PFSK-1 (cell line): ENCODE data around the gene ARMC12.
A peak's percentile ranks its signal among the peaks of the same experiment; 100 is the strongest.

Experiments
- FOXP2 ChIP-seq: optimal IDR thresholded peaks from 2 replicates; pipeline ENCODE3; 2011; ENCODE audit warnings: borderline replicate concordance, control low read depth, inconsistent platforms; ENCODE audit not compliant: insufficient read depth; ENCODE audit errors: extremely low read length, extremely low read depth
- POLR2AphosphoS5 ChIP-seq: IDR thresholded peaks from 2 replicates; pipeline ENCODE4 v1.6.1; 2012; ENCODE audit warnings: low read depth, mild to moderate bottlenecking, control low read depth, low read length, moderate library complexity
- SIN3A ChIP-seq: IDR thresholded peaks from 2 replicates; pipeline ENCODE4 v1.6.1; 2012; ENCODE audit warnings: mild to moderate bottlenecking, low read length, moderate library complexity, borderline replicate concordance; ENCODE audit not compliant: insufficient read depth
- TAF1 ChIP-seq: IDR thresholded peaks from 2 replicates; pipeline ENCODE4 v1.6.1; 2012; ENCODE audit warnings: low read length, control low read depth, borderline replicate concordance; ENCODE audit not compliant: insufficient read depth
- TF ChIP-seq, protein P1 (sequence below), 2 experiments: IDR thresholded peaks; 2 replicates each; pipeline versions ENCODE4 v1.6.1 to v1.8.0; 2011 to 2012; ENCODE audit warnings: low read depth in 2 of 2, low read length in 2 of 2, control low read depth in 1 of 2, inconsistent platforms in 1 of 2, mild to moderate bottlenecking in 1 of 2, moderate library complexity in 1 of 2; ENCODE audit not compliant: insufficient read depth in 1 of 2

The ARMC12 gene

GRCh38 chr6:35718911-35719381 is 17.9 kb upstream of the ARMC12 start:
- no peak for TF ChIP-seq TAF1
- TF ChIP-seq POLR2AphosphoS5 = no peak
- TF ChIP-seq, protein P1, sequence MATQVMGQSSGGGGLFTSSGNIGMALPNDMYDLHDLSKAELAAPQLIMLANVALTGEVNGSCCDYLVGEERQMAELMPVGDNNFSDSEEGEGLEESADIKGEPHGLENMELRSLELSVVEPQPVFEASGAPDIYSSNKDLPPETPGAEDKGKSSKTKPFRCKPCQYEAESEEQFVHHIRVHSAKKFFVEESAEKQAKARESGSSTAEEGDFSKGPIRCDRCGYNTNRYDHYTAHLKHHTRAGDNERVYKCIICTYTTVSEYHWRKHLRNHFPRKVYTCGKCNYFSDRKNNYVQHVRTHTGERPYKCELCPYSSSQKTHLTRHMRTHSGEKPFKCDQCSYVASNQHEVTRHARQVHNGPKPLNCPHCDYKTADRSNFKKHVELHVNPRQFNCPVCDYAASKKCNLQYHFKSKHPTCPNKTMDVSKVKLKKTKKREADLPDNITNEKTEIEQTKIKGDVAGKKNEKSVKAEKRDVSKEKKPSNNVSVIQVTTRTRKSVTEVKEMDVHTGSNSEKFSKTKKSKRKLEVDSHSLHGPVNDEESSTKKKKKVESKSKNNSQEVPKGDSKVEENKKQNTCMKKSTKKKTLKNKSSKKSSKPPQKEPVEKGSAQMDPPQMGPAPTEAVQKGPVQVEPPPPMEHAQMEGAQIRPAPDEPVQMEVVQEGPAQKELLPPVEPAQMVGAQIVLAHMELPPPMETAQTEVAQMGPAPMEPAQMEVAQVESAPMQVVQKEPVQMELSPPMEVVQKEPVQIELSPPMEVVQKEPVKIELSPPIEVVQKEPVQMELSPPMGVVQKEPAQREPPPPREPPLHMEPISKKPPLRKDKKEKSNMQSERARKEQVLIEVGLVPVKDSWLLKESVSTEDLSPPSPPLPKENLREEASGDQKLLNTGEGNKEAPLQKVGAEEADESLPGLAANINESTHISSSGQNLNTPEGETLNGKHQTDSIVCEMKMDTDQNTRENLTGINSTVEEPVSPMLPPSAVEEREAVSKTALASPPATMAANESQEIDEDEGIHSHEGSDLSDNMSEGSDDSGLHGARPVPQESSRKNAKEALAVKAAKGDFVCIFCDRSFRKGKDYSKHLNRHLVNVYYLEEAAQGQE (IDR thresholded peaks at IDR 0.05; ENCODE audit: insufficient read depth in 1 of 2, low read depth in 2 of 2, low read length in 2 of 2) = no peak
- no peak for TF ChIP-seq FOXP2
- TF ChIP-seq SIN3A = no peak

- TF ChIP-seq, protein P1 (IDR thresholded peaks at IDR 0.05; ENCODE audit: insufficient read depth in 1 of 2, low read depth in 2 of 2, low read length in 2 of 2) = no peak
- TF ChIP-seq POLR2AphosphoS5 (no peak), FOXP2 (no peak), SIN3A (no peak), TAF1 (no peak)
Measured at GRCh38 chr6:35719404-35719829, 17.4 kb upstream of the ARMC12 start.

DNA sequence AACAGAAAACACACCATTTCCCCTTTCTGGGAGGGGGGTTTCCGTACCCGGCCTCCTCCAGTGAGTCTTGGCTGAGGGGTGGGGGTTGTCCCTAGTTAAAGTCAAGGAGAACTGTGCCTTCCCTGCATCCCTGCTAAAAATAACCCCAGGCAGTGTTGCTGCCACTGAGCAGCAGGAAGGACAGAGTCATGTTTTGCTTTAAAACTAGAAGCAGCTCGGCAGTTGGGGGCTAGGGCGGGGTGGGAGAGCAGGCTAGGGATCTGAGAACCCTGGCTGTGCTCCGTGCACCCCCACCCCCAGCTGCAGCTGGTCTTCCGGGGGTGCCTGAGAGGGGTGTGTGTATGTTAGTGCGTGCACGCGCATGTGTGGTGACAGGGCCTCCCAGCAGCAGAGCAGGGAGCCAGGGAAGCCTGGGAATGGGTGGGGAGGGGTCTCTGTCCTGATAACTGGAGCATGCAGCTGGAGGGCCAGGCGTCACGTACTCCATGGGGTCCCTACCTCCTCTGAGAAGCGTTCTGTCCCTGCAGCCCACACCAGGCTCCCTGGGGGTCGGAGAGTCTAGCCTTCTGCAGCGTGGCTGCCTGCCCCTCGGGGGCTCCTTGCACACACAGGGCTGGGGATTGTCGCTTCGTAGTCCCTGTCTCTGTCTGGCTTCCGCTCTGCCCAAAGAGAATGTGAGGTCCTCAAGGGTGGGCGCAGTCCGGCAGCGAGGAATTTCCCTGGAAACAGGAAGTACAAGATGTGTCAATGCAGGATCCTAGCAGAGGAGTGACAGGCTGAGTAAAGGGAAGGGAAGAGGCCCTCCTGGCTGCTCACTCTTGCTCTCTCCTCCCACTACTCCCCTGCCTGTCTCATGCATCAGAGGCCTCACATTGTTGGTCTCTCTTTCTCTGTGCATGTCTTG is 16.8 kb upstream of the ARMC12 start:
- TF ChIP-seq TAF1 = peak; percentile 78; the same call in 1 of the 2 replicates
- TF ChIP-seq POLR2AphosphoS5 = peak; percentile 72
- peak; percentile 53; the same call in 1 of the 2 replicates for TF ChIP-seq SIN3A
- TF ChIP-seq, protein P1 (IDR thresholded peaks at IDR 0.05; ENCODE audit: insufficient read depth in 1 of 2, low read depth in 2 of 2, low read length in 2 of 2) = peak in 1 of 2 experiments; percentile 37; a peak in 1 of 4 replicates
- no peak for TF ChIP-seq FOXP2

GRCh38 chr6:35722121-35722761 is 14.6 kb upstream of the ARMC12 start:
- TF ChIP-seq SIN3A (no peak), TAF1 (no peak), FOXP2 (no peak), POLR2AphosphoS5 (no peak)
- TF ChIP-seq, protein P1 (IDR thresholded peaks at IDR 0.05; ENCODE audit: insufficient read depth in 1 of 2, low read depth in 2 of 2, low read length in 2 of 2) = no peak
